Liver (tissue), 3 donors: ENCODE data around the gene MED27.

Experiments used
- GABPA ChIP-seq, 2 donors: IDR thresholded peaks in 1 of 2; conservative IDR thresholded peaks in 1 of 2; 2 replicates each; pipeline ENCODE4 v1.6.1; 2016; ENCODE audit warnings: antibody characterized with exemption in 2 of 2, mild to moderate bottlenecking in 1 of 2, moderate library complexity in 1 of 2
- HNF4G ChIP-seq: IDR thresholded peaks from 2 replicates; pipeline ENCODE4 v1.6.1; 2016; ENCODE audit warnings: antibody characterized with exemption
- RAD21 ChIP-seq, 2 donors: IDR thresholded peaks; 2 replicates each; pipeline ENCODE4 v1.6.1; 2016; ENCODE audit warnings: antibody characterized with exemption in 2 of 2, mild to moderate bottlenecking in 2 of 2
- SP1 ChIP-seq: IDR thresholded peaks from 2 replicates; pipeline ENCODE4 v1.6.1; 2018; ENCODE audit warnings: antibody characterized with exemption, mild to moderate bottlenecking
- TAF1 ChIP-seq: conservative IDR thresholded peaks from 2 replicates; pipeline ENCODE4 v1.6.1; 2016; ENCODE audit warnings: antibody characterized with exemption, mild to moderate bottlenecking
- YY1 ChIP-seq: IDR thresholded peaks from 2 replicates; pipeline ENCODE4 v1.6.1; 2016; ENCODE audit warnings: antibody characterized with exemption, mild to moderate bottlenecking
- TF ChIP-seq, protein P1 (sequence below): fragments of 150-350 bp; IDR thresholded peaks from 2 replicates; pipeline ENCODE4 v1.5.1; 2017; ENCODE audit warnings: improper control_type of control experiment, low read depth, low read length; ENCODE audit not compliant: missing input control
- TF ChIP-seq, protein P2 (sequence below): IDR thresholded peaks from 2 replicates; pipeline ENCODE4 v1.6.1; 2016; ENCODE audit warnings: antibody characterized with exemption
- TF ChIP-seq, protein P3 (sequence below): IDR thresholded peaks from 2 replicates; pipeline ENCODE4 v1.6.1; 2016; ENCODE audit warnings: antibody characterized with exemption, mild to moderate bottlenecking
- donor health status: healthy.
- donor health status: healthy.

DNA sequence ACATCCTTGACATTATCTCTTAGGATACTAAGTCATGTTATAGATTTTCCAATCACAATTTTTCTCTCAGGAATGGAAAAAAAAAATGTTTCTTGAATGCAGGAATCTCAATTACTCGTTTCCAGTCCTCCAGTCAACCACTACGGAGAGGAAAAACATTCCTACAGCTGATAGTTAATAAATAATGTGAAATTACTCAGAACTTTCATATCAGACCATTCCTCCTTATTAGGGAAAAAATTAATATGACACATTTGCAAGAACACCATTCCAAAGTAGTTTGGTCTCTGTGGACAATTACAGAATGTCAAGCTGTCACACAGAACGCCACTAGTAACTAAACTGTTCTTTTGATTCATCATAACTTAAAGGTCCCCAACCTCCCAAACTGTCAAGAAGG lies 31.5 kb downstream of the MED27 start:
- TF ChIP-seq, protein P1, sequence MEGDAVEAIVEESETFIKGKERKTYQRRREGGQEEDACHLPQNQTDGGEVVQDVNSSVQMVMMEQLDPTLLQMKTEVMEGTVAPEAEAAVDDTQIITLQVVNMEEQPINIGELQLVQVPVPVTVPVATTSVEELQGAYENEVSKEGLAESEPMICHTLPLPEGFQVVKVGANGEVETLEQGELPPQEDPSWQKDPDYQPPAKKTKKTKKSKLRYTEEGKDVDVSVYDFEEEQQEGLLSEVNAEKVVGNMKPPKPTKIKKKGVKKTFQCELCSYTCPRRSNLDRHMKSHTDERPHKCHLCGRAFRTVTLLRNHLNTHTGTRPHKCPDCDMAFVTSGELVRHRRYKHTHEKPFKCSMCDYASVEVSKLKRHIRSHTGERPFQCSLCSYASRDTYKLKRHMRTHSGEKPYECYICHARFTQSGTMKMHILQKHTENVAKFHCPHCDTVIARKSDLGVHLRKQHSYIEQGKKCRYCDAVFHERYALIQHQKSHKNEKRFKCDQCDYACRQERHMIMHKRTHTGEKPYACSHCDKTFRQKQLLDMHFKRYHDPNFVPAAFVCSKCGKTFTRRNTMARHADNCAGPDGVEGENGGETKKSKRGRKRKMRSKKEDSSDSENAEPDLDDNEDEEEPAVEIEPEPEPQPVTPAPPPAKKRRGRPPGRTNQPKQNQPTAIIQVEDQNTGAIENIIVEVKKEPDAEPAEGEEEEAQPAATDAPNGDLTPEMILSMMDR: no peak
- TF ChIP-seq SP1 (no peak), RAD21 (IDR thresholded peaks at IDR 0.05) (no peak), TAF1 (no peak), HNF4G (no peak), YY1 (no peak), GABPA (IDR thresholded peaks at IDR 0.05 in 1 of 2, conservative IDR thresholded peaks at IDR 0.05 in 1 of 2) (no peak)
- TF ChIP-seq, protein P2, sequence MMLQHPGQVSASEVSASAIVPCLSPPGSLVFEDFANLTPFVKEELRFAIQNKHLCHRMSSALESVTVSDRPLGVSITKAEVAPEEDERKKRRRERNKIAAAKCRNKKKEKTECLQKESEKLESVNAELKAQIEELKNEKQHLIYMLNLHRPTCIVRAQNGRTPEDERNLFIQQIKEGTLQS: no peak
- TF ChIP-seq, protein P3, sequence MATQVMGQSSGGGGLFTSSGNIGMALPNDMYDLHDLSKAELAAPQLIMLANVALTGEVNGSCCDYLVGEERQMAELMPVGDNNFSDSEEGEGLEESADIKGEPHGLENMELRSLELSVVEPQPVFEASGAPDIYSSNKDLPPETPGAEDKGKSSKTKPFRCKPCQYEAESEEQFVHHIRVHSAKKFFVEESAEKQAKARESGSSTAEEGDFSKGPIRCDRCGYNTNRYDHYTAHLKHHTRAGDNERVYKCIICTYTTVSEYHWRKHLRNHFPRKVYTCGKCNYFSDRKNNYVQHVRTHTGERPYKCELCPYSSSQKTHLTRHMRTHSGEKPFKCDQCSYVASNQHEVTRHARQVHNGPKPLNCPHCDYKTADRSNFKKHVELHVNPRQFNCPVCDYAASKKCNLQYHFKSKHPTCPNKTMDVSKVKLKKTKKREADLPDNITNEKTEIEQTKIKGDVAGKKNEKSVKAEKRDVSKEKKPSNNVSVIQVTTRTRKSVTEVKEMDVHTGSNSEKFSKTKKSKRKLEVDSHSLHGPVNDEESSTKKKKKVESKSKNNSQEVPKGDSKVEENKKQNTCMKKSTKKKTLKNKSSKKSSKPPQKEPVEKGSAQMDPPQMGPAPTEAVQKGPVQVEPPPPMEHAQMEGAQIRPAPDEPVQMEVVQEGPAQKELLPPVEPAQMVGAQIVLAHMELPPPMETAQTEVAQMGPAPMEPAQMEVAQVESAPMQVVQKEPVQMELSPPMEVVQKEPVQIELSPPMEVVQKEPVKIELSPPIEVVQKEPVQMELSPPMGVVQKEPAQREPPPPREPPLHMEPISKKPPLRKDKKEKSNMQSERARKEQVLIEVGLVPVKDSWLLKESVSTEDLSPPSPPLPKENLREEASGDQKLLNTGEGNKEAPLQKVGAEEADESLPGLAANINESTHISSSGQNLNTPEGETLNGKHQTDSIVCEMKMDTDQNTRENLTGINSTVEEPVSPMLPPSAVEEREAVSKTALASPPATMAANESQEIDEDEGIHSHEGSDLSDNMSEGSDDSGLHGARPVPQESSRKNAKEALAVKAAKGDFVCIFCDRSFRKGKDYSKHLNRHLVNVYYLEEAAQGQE: no peak
